Nephron progenitor cell (in vitro differentiated cells): ENCODE measurements around the gene MCTP1.

Experiments used
- DNase-seq: peaks from one replicate; pipeline ENCODE4 v3.0.0; 2021
- H3K27ac Mint-ChIP-seq: 2 replicates; pipeline ENCODE4 v1.8.0; 2021; ENCODE audit warnings: mild to moderate bottlenecking, moderate library complexity, mixed read lengths
- H3K27me3 Mint-ChIP-seq: 2 replicates; pipeline ENCODE4 v1.8.0; 2021; ENCODE audit warnings: mild to moderate bottlenecking, low read depth, mixed read lengths; ENCODE audit not compliant: poor library complexity
- H3K36me3 Mint-ChIP-seq: 2 replicates; pipeline ENCODE4 v1.8.0; 2021; ENCODE audit warnings: low read depth, mixed read lengths
- H3K4me1 Mint-ChIP-seq: 2 replicates; pipeline ENCODE4 v1.8.0; 2021; ENCODE audit warnings: mixed read lengths
- H3K4me3 Mint-ChIP-seq: 2 replicates; pipeline ENCODE4 v1.8.0; 2021; ENCODE audit warnings: mild to moderate bottlenecking, moderate library complexity, mixed read lengths
- H3K9me3 Mint-ChIP-seq: 2 replicates; pipeline ENCODE4 v1.8.0; 2021; ENCODE audit warnings: mild to moderate bottlenecking, moderate library complexity, mixed read lengths
- CTCF ChIP-seq: fragments of 200-600 bp; sonication (generic); IDR thresholded peaks from 2 replicates; pipeline ENCODE4 v1.5.0; 2021; ENCODE audit warnings: antibody characterized with exemption

MCTP1 gene

GRCh38 chr5:95130941-95131340 is 154.0 kb downstream of the MCTP1 start:
- DNase-seq = no peak
- H3K27me3 Mint-ChIP-seq = no peaks in the 10 kb centered on the region
- no peaks in the 10 kb centered on the region for H3K36me3 Mint-ChIP-seq
- H3K4me3 Mint-ChIP-seq = no peak overlapping the region
- H3K27ac Mint-ChIP-seq = no peak overlapping the region
- H3K4me1 Mint-ChIP-seq = no peaks in the 10 kb centered on the region
- no peak for TF ChIP-seq CTCF
- no peaks in the 10 kb centered on the region for H3K9me3 Mint-ChIP-seq

- Mint-ChIP-seq H3K4me3 (no peak overlapping the region), H3K9me3 (peaks cover 8% of the 10 kb centered on the region), H3K4me1 (no peaks in the 10 kb centered on the region), H3K27ac (no peak overlapping the region), H3K36me3 (no peaks in the 10 kb centered on the region), H3K27me3 (no peaks in the 10 kb centered on the region)
- no peak for TF ChIP-seq CTCF
- DNase-seq = no peak
These were observed 160.2 kb downstream of the MCTP1 start for GRCh38 chr5:95124731-95125130.

DNA sequence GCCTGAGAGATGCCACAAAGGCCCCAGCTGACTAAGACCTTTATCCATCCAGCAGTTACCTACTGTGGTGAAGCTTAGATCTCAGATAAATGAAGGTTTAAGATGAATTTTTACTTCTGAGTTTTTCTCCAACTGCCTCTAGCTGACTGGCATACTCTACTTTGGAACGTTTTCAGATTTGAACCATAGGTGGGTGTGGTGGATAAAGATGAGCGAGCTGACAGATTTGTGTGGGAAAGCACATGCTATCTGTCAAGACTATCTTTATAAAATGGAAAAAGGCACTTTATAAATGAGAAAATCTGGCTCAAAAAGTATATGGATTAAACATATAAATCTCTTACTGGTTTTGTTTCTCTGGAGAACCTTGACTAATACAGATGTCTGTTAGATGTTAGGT is 160.8 kb downstream of the MCTP1 start:
- no peak overlapping the region for H3K4me3 Mint-ChIP-seq
- peaks cover 13% of the 10 kb centered on the region for H3K9me3 Mint-ChIP-seq
- H3K27ac Mint-ChIP-seq = no peak overlapping the region
- H3K36me3 Mint-ChIP-seq = no peaks in the 10 kb centered on the region
- H3K4me1 Mint-ChIP-seq = no peaks in the 10 kb centered on the region
- no peak for TF ChIP-seq CTCF
- DNase-seq = no peak
- no peaks in the 10 kb centered on the region for H3K27me3 Mint-ChIP-seq

DNA sequence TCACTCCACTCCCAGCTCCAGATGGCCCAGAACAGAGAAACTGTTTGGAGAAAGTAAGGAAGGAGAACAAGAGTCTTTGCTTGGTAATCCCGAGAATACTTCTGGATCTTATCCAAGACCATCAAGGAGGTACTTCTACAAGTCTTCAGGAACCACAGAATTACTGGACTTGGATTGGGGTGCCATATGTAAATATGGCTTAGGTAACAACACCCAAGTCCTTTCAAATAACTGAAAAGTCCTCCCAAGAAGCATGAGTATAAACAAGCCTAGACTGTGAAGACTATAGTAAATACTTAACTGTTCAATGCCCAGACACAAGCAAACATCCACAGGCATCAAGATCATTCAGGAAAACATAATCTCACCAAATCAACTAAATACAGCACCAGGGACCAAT is 170.0 kb downstream of the MCTP1 start:
- Mint-ChIP-seq H3K4me3 (no peak overlapping the region), H3K27me3 (no peaks in the 10 kb centered on the region), H3K27ac (no peak overlapping the region)

DNA sequence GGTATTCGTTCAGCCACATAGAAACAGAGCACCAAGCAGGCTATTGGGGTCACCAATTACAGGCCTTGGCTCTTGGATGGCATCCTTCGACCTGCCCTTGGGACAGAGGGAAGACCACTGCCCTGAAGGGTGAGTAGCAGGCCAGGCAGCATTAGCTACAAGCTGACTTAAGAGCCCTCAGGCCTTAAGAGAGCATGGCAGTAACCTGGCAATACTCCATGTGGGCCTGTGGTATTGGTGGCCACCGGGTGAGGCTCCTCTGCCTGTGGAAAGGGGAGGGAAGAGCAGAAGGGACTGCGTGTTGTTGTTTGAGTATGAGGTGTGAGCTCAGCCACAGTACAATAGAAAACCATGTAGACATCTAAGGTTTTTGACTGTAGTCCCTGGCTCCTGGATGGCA is 170.6 kb downstream of the MCTP1 start:
- Mint-ChIP-seq H3K36me3 (peaks cover 11% of the 10 kb centered on the region), H3K9me3 (peaks cover 22% of the 10 kb centered on the region), H3K4me3 (no peak overlapping the region), H3K27me3 (no peaks in the 10 kb centered on the region), H3K27ac (no peak overlapping the region), H3K4me1 (no peaks in the 10 kb centered on the region)
- no peak for TF ChIP-seq CTCF
- DNase-seq = no peak

More for the DNA sequence above, 170.0 kb downstream of the MCTP1 start:
- peaks cover 11% of the 10 kb centered on the region for H3K36me3 Mint-ChIP-seq
- TF ChIP-seq CTCF = no peak
- DNase-seq = no peak
- H3K9me3 Mint-ChIP-seq = peaks cover 26% of the 10 kb centered on the region
- no peaks in the 10 kb centered on the region for H3K4me1 Mint-ChIP-seq

DNA sequence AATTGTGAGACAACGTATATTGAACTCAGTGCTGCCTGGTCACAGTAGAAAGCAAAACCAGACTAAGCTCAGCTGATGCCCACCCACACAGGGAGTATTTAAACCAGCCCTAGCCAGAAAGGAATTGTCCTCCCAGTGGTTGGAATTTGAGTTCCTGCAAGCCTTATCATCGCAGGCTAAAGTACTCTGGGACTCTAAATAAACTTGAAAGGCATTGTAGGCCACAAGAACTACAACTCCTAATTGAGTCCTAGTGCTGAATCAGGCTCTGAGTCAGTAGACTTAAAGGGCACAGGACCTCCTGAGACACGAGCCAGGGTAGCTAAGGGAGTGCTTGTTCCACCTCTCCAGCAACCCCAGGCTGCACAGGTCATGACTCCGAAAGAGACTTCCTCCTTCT is 171.4 kb downstream of the MCTP1 start:
- peaks cover 21% of the 10 kb centered on the region for H3K9me3 Mint-ChIP-seq
- no peak for TF ChIP-seq CTCF
- no peaks in the 10 kb centered on the region for H3K4me1 Mint-ChIP-seq
- no peak overlapping the region for H3K4me3 Mint-ChIP-seq
- H3K36me3 Mint-ChIP-seq = peaks cover 11% of the 10 kb centered on the region
- H3K27ac Mint-ChIP-seq = no peak overlapping the region
- DNase-seq = no peak
- H3K27me3 Mint-ChIP-seq = no peaks in the 10 kb centered on the region
